AG10803 (cell line): ENCODE measurements around the gene TMEM19.
A peak's percentile ranks its signal among the peaks of the same experiment; 100 is the strongest.

Experiments used
- DNase-seq: peaks from one replicate; pipeline ENCODE4 v3.0.0; 2010; ENCODE audit warnings: low read depth
- H3K4me3 ChIP-seq: 2 replicates; pipeline ENCODE4 v1.5.1; 2011; ENCODE audit warnings: mild to moderate bottlenecking, low read length, control low read depth
- TF ChIP-seq, protein P1 (sequence below): conservative IDR thresholded peaks from 2 replicates; pipeline ENCODE4 v1.5.1; 2011; ENCODE audit warnings: mild to moderate bottlenecking, low read length, control low read depth, inconsistent platforms

Gene TMEM19

DNA sequence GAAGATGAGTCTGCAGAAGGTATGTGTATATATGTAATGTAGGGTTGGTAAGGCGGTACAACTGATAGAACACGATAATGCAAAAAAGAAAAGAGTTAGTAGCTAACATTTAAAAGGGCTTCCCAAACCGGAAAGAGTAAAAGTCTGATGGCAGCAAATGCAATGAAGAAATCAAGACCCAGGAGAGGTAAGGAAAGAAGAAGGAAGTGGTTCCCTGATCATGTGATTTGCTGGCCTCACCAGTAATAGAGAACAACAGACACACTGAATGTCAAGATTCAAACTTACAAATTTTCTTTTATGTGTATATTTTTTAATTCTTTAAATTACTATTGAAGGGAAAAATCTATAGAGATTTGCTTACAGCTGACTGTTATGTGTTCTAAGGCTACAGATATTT lies 40.6 kb upstream of the TMEM19 start:
- TF ChIP-seq, protein P1, sequence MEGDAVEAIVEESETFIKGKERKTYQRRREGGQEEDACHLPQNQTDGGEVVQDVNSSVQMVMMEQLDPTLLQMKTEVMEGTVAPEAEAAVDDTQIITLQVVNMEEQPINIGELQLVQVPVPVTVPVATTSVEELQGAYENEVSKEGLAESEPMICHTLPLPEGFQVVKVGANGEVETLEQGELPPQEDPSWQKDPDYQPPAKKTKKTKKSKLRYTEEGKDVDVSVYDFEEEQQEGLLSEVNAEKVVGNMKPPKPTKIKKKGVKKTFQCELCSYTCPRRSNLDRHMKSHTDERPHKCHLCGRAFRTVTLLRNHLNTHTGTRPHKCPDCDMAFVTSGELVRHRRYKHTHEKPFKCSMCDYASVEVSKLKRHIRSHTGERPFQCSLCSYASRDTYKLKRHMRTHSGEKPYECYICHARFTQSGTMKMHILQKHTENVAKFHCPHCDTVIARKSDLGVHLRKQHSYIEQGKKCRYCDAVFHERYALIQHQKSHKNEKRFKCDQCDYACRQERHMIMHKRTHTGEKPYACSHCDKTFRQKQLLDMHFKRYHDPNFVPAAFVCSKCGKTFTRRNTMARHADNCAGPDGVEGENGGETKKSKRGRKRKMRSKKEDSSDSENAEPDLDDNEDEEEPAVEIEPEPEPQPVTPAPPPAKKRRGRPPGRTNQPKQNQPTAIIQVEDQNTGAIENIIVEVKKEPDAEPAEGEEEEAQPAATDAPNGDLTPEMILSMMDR, result no peak
- DNase-seq, result no peak
- no peak overlapping the region for H3K4me3 ChIP-seq

DNA sequence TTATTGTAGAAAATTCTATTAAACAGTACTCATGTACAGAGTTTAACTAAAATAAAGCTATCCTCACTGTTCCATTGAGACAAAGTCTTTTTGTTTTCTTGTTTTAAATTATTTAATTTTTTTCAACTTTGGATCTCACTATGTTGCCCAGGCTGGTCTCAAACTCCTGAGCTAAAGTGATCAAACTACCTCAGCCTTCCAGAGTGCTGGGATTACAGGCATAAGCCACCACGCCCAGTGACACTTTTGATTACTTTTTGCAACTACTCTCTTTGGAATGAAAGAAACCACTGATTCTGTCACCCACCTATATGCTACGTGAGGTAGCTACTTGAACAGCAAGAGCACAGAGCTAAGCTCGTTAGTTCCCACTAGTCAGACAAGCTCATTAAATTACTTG lies 39.4 kb upstream of the TMEM19 start:
- no peak overlapping the region for H3K4me3 ChIP-seq
- TF ChIP-seq, protein P1, result no peak
- no peak for DNase-seq

DNA sequence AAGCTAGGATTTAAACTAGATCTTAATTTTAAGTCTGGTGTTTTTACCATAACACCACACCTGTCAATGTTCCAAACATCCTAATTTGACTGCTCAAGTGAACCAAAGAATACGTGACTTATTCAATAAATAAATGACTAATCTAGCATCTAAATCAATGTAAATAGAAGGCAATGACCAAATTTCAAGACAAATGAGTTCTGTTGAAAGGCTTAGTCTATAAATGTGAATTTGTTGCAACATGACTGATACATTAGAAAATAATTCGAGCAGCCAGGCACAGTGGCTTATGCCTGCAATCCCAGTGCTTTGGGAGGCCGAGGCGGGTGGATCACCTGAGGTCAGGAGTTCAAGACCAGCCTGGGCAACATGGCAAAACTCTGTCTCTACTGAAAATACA lies 37.3 kb upstream of the TMEM19 start:
- no peak for DNase-seq
- TF ChIP-seq, protein P1, result no peak
- no peak overlapping the region for H3K4me3 ChIP-seq

DNA sequence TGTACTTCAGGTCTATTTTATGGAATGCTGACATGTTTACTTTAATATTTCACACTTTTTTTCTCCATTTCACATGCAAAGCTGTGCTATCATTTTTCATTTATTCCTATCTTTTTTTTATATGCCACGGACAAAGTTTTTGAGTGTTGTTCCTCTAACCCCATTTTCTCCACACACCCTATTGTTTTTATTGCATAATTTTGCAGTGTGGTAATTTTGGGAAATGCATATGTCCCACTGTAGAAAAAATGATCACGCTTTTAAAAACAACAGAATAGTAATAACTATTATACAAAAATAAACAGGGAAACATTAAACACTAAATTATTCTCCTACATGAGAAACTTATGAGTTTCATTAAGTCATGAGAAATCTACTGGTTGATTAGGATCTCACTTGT lies 36.5 kb upstream of the TMEM19 start:
- TF ChIP-seq, protein P1, result no peak
- H3K4me3 ChIP-seq, result no peak overlapping the region
- DNase-seq, result no peak

DNA sequence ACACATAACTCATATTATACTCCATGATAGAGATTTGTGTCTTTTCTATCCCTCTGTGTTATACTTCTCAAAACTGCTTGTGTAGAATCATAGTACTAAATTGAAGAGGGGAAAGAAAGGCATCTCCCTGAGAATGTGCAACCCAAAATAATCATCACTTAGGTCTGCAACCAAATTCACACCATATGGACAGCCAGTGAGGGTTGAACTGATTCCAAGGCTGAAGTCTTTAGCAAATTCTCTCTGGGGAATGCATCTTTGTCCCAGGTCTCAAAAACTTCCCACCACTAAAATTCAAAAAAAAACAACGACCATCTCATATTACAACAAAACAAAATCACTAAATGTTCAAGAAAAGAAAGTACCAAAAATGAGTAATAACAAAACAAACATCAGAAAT lies 33.2 kb upstream of the TMEM19 start:
- TF ChIP-seq, protein P1, result no peak
- H3K4me3 ChIP-seq, result no peak overlapping the region
- peak; percentile 71 for DNase-seq

DNA sequence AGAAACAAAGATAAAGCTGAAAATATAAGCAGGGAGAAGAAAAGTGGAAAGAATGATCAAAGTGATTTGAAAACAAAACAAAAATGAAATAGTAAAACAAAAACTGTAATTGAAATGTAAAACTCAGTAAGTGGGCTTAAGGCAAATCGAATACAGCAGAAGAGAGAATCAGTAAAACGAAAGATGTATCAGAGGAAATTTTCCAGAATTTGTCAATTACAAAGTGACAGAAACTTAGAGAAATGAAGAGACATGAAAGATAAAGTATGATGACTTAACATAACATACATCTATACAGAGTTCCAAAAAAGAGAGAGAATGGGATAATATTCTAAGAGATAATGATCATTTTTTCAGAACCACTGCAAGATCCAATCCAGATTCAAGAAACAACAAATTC lies 32.7 kb upstream of the TMEM19 start:
- H3K4me3 ChIP-seq, result no peak overlapping the region
- no peak for DNase-seq
- TF ChIP-seq, protein P1, result no peak

DNA sequence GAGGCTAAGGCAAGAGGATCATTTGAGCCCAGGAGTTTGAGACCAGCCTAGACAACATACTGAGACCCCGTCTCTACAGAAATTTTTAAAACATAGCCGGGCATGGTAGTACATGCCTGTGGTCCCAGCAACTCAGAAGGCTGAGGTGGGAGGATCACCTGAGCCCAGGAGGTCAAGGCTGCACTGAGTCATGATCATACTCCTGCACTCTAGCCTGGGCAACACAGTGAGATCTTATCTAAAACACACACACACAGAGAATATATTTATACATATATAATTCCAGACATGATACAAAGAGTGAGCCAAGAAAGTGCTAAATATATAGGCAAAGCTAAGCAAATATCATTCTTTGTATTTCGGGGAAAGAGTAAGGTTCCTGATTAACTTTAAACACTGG lies 31.7 kb upstream of the TMEM19 start:
- DNase-seq, result no peak
- TF ChIP-seq, protein P1, result no peak
- H3K4me3 ChIP-seq, result no peak overlapping the region
